ENCODE results near the gene NHLH1. TPM values are rescaled to one million over a fixed set of nuclear protein-coding genes. Genes with fewer than 3 reads are reported as not detected.

The NHLH1 gene
- total and polyA plus RNA-seq, 2 of the 13 experiments (the other 11 are each of a cell fraction or from before 2014, with no cell fraction given): 0.11 to 0.57 TPM

- no peak overlapping the region for H3K9ac ChIP-seq (ENCODE audit: insufficient read depth, low read depth, low read length)
- H3K9me3 ChIP-seq (ENCODE audit: low read length): no peaks in the 10 kb centered on the region
- H4K20me1 ChIP-seq (ENCODE audit: insufficient read depth, low read length): no peaks in the 10 kb centered on the region
- H3K79me2 ChIP-seq (ENCODE audit: insufficient read depth, low read length): no peaks in the 10 kb centered on the region
- H3K4me3 ChIP-seq (replicated peaks in 1 of 3; ENCODE audit: insufficient read depth in 1 of 3, low read depth in 2 of 3, low read length in 3 of 3): no peak overlapping the region
- DNase-seq (ENCODE audit: low spot score): no peak
- 26% methylated on average over 4 of the region's 4 CpGs for WGBS (ENCODE audit: low lambda C conversion rate)
- H3K4me1 ChIP-seq (ENCODE audit: insufficient read depth, low read length): no peaks in the 10 kb centered on the region
- no peak for FAIRE-seq
- TF ChIP-seq, protein P1, sequence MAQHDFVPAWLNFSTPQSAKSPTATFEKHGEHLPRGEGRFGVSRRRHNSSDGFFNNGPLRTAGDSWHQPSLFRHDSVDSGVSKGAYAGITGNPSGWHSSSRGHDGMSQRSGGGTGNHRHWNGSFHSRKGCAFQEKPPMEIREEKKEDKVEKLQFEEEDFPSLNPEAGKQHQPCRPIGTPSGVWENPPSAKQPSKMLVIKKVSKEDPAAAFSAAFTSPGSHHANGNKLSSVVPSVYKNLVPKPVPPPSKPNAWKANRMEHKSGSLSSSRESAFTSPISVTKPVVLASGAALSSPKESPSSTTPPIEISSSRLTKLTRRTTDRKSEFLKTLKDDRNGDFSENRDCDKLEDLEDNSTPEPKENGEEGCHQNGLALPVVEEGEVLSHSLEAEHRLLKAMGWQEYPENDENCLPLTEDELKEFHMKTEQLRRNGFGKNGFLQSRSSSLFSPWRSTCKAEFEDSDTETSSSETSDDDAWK (CRISPR knock-in tag; IDR thresholded peaks at IDR 0.05): no peak
- TF ChIP-seq NPAS2 (CRISPR knock-in tag; IDR thresholded peaks at IDR 0.05; ENCODE audit: borderline replicate concordance) (no peak), ZBTB8A (CRISPR knock-in tag; IDR thresholded peaks at IDR 0.05; ENCODE audit: borderline replicate concordance, low read depth) (no peak)
- H3K27ac ChIP-seq (ENCODE audit: extremely low read length, insufficient read depth, low read length): no peak overlapping the region
- peaks cover 3 to 23% of the 10 kb centered on the region in 2 experiments; a peak in 4 of 5 replicates for H3K27me3 ChIP-seq (ENCODE audit: control insufficient read depth in 1 of 2, insufficient read depth in 2 of 2, low read length in 2 of 2)
- no peak for ATAC-seq
- H3K4me2 ChIP-seq (ENCODE audit: low read depth, low read length): no peak overlapping the region
- no peak overlapping the region for H2AFZ ChIP-seq (ENCODE audit: low read length)
- intact Hi-C loops (cut with micrococcal nuclease; ENCODE audit: unreplicated experiment): no loop called here
- ChIA-PET POLR2A (no interaction called here), CTCF (ENCODE audit: low intra/inter-chr PET ratio, low total read pairs) (no interaction called here)
- no TSS peak for BruUV-seq (replicated peaks)
- H3K36me3 ChIP-seq (replicated peaks in 1 of 2; ENCODE audit: control insufficient read depth in 1 of 2, insufficient read depth in 2 of 2, low read length in 2 of 2): no peaks in the 10 kb centered on the region
- in situ Hi-C loops (cut with HindIII; ENCODE audit: extremely low pct_ligation_motif_present, low pct_unique_long_range_greater_than_20kb): no loop called here
These were observed 52.9 kb downstream of the NHLH1 start for GRCh38 chr1:160419838-160420169.

- Histone ChIP-seq H3K9ac (ENCODE audit: insufficient read depth, low read depth, low read length) (no peak overlapping the region), H3K9me3 (ENCODE audit: low read length) (no peaks in the 10 kb centered on the region), H3K27me3 (ENCODE audit: control insufficient read depth in 1 of 2, insufficient read depth in 2 of 2, low read length in 2 of 2) (peaks cover 0 to 14% of the 10 kb centered on the region in 2 experiments; a peak in 2 of 5 replicates), H2AFZ (ENCODE audit: low read length) (no peak overlapping the region), H4K20me1 (ENCODE audit: insufficient read depth, low read length) (no peaks in the 10 kb centered on the region), H3K4me1 (ENCODE audit: insufficient read depth, low read length) (no peaks in the 10 kb centered on the region), H3K79me2 (ENCODE audit: insufficient read depth, low read length) (no peaks in the 10 kb centered on the region), H3K4me2 (ENCODE audit: low read depth, low read length) (no peak overlapping the region), H3K27ac (ENCODE audit: extremely low read length, insufficient read depth, low read length) (no peak overlapping the region), H3K4me3 (replicated peaks in 1 of 3; ENCODE audit: insufficient read depth in 1 of 3, low read depth in 2 of 3, low read length in 3 of 3) (no peak overlapping the region), H3K36me3 (replicated peaks in 1 of 2; ENCODE audit: control insufficient read depth in 1 of 2, insufficient read depth in 2 of 2, low read length in 2 of 2) (no peaks in the 10 kb centered on the region)
- in situ Hi-C loops (cut with HindIII; ENCODE audit: extremely low pct_ligation_motif_present, low pct_unique_long_range_greater_than_20kb) (no loop called here), intact Hi-C loops (cut with micrococcal nuclease; ENCODE audit: unreplicated experiment) (no loop called here)
- no peak for ATAC-seq
- POLR2A ChIA-PET: no interaction called here
- no peak for DNase-seq (ENCODE audit: low spot score)
- no peak for FAIRE-seq
- CTCF ChIA-PET (ENCODE audit: low intra/inter-chr PET ratio, low total read pairs): no interaction called here
- BruUV-seq (replicated peaks): no TSS peak
- 72% methylated on average over 7 of the region's 7 CpGs for WGBS (ENCODE audit: low lambda C conversion rate)
- TF ChIP-seq POLR2AphosphoS5 (IDR thresholded peaks at IDR 0.05; ENCODE audit: low read depth, low read length) (no peak), KDM1A (CRISPR knock-in tag; IDR thresholded peaks at IDR 0.05) (no peak), SP2 (CRISPR knock-in tag; IDR thresholded peaks at IDR 0.05) (no peak), ARNTL (CRISPR knock-in tag; IDR thresholded peaks at IDR 0.05) (no peak), ZNF879 (CRISPR knock-in tag; IDR thresholded peaks at IDR 0.05) (no peak), SP140L (CRISPR knock-in tag; IDR thresholded peaks at IDR 0.05; ENCODE audit: borderline replicate concordance) (no peak), ZNF121 (CRISPR knock-in tag; IDR thresholded peaks at IDR 0.05) (no peak), NFE2L1 (CRISPR knock-in tag; IDR thresholded peaks at IDR 0.05; ENCODE audit: borderline replicate concordance) (no peak), ZNF878 (CRISPR knock-in tag; IDR thresholded peaks at IDR 0.05) (no peak)
- TF ChIP-seq, protein P2, sequence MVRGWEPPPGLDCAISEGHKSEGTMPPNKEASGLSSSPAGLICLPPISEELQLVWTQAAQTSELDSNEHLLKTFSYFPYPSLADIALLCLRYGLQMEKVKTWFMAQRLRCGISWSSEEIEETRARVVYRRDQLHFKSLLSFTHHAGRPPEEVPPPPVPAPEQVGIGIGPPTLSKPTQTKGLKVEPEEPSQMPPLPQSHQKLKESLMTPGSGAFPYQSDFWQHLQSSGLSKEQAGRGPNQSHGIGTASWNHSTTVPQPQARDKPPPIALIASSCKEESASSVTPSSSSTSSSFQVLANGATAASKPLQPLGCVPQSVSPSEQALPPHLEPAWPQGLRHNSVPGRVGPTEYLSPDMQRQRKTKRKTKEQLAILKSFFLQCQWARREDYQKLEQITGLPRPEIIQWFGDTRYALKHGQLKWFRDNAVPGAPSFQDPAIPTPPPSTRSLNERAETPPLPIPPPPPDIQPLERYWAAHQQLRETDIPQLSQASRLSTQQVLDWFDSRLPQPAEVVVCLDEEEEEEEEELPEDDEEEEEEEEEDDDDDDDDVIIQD (CRISPR knock-in tag; IDR thresholded peaks at IDR 0.05; ENCODE audit: low read depth): no peak
- TF ChIP-seq, protein P3, sequence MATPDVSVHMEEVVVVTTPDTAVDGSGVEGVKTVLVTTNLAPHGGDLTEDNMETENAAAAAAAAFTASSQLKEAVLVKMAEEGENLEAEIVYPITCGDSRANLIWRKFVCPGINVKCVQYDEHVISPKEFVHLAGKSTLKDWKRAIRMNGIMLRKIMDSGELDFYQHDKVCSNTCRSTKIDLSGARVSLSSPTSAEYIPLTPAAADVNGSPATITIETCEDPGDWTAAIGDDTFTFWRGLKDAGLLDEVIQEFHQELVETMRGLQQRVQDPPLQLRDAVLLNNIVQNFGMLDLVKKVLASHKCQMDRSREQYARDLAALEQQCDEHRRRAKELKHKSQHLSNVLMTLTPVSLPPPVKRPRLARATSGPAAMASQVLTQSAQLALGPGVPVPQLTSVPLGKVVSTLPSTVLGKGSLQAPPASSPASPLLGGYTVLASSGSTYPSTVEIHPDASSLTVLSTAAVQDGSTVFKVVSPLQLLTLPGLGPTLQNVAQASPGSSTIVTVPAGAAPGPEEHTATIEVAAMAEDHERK (CRISPR knock-in tag; IDR thresholded peaks at IDR 0.05; ENCODE audit: low read depth): no peak
These were observed 54.3 kb downstream of the NHLH1 start for GRCh38 chr1:160420881-160421842.
